HG03520 (cell line): ENCODE results near the gene UBE2O.

ENCODE experiments used
- ATAC-seq: cut with Tn5 transposase; IDR thresholded peaks from one replicate; pipeline ENCODE4 v1.9.1; 2021; ENCODE audit warnings: mild to moderate bottlenecking, moderate library complexity; ENCODE audit not compliant: unreplicated experiment

Gene UBE2O

GRCh38 chr17:76487451-76488192, 34.7 kb upstream of the UBE2O start:
- no peak for ATAC-seq

- no peak for ATAC-seq
Measured at GRCh38 chr17:76485569-76485968, 32.6 kb upstream of the UBE2O start.

- no peak for ATAC-seq
Measured at GRCh38 chr17:76484228-76484725, 31.3 kb upstream of the UBE2O start.

- no peak for ATAC-seq
Measured at GRCh38 chr17:76481071-76481655, 28.2 kb upstream of the UBE2O start.

- ATAC-seq, result no peak
Measured at GRCh38 chr17:76480632-76481031, 27.7 kb upstream of the UBE2O start.

GRCh38 chr17:76479515-76480060, 26.6 kb upstream of the UBE2O start:
- ATAC-seq, result no peak

- ATAC-seq, result no peak
Measured at GRCh38 chr17:76478730-76479514, 26.0 kb upstream of the UBE2O start.

GRCh38 chr17:76478097-76478496, 25.1 kb upstream of the UBE2O start:
- no peak for ATAC-seq

- no peak for ATAC-seq
Measured at GRCh38 chr17:76477576-76477975, 24.6 kb upstream of the UBE2O start.

GRCh38 chr17:76476736-76477135, 23.8 kb upstream of the UBE2O start:
- ATAC-seq, result no peak

GRCh38 chr17:76475302-76475701, 22.4 kb upstream of the UBE2O start:
- no peak for ATAC-seq

GRCh38 chr17:76474894-76475293, 21.9 kb upstream of the UBE2O start:
- no peak for ATAC-seq

GRCh38 chr17:76474238-76474637, 21.3 kb upstream of the UBE2O start:
- ATAC-seq, result no peak

- no peak for ATAC-seq
Measured at GRCh38 chr17:76473541-76473985, 20.6 kb upstream of the UBE2O start.

GRCh38 chr17:76472726-76473125, 19.8 kb upstream of the UBE2O start:
- ATAC-seq, result no peak

GRCh38 chr17:76472258-76472645, 19.3 kb upstream of the UBE2O start:
- no peak for ATAC-seq

GRCh38 chr17:76471498-76472257, 18.7 kb upstream of the UBE2O start:
- no peak for ATAC-seq

GRCh38 chr17:76469991-76470739, 17.2 kb upstream of the UBE2O start:
- no peak for ATAC-seq

- ATAC-seq, result no peak
Measured at GRCh38 chr17:76469076-76469990, 16.4 kb upstream of the UBE2O start.
